Measurements from ENCODE around the gene TRPT1.

The TRPT1 gene

GRCh38 chr11:64178951-64179639 lies 46.9 kb downstream of the TRPT1 start (continued):
- TF ChIP-seq ESRRG (CRISPR knock-in tag; IDR thresholded peaks at IDR 0.05) (no peak), ZFP3 (CRISPR knock-in tag; IDR thresholded peaks at IDR 0.05) (no peak), POU6F1 (CRISPR knock-in tag; IDR thresholded peaks at IDR 0.05; ENCODE audit: borderline replicate concordance, low read depth) (no peak)

GRCh38 chr11:64178203-64178602 lies 47.8 kb downstream of the TRPT1 start:
- no peak for ATAC-seq
- TF ChIP-seq PPARA (CRISPR knock-in tag; IDR thresholded peaks at IDR 0.05; ENCODE audit: borderline replicate concordance) (no peak), ESRRG (CRISPR knock-in tag; IDR thresholded peaks at IDR 0.05) (no peak), SNAI2 (CRISPR knock-in tag; IDR thresholded peaks at IDR 0.05) (no peak), TOX (CRISPR knock-in tag; IDR thresholded peaks at IDR 0.05; ENCODE audit: borderline replicate concordance) (no peak), TCF4 (CRISPR knock-in tag; IDR thresholded peaks at IDR 0.05; ENCODE audit: borderline replicate concordance) (no peak), ISL1 (CRISPR knock-in tag; IDR thresholded peaks at IDR 0.05) (no peak), CSDC2 (CRISPR knock-in tag; IDR thresholded peaks at IDR 0.05) (no peak), ZFP30 (CRISPR knock-in tag; IDR thresholded peaks at IDR 0.05) (no peak), ZNF70 (CRISPR knock-in tag; IDR thresholded peaks at IDR 0.05) (no peak), GLIS3 (CRISPR knock-in tag; IDR thresholded peaks at IDR 0.05) (no peak)

DNA sequence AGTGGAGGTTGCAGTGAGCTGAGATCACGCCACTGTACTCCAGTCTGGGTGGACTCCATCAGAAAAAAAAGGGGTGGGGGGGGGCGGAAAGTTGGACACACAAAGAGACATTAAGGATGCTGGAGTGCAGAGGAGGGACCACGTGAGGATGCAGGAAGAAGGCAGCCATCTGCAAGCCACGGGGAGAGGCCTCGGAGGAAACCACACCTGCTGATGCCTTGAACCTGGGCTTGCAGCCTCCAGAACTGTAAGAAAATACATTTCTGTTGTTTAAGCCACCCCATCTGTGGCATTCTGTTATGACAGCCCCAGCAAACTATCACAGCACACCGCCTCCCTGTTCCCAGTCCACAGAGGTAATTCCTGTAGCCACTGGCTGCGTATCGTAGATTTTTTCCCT lies 49.2 kb downstream of the TRPT1 start:
- ATAC-seq = no peak
- TF ChIP-seq ZNF70 (CRISPR knock-in tag; IDR thresholded peaks at IDR 0.05) = no peak
- no peak for TF ChIP-seq RARB (CRISPR knock-in tag; IDR thresholded peaks at IDR 0.05)
- TF ChIP-seq, protein P1, sequence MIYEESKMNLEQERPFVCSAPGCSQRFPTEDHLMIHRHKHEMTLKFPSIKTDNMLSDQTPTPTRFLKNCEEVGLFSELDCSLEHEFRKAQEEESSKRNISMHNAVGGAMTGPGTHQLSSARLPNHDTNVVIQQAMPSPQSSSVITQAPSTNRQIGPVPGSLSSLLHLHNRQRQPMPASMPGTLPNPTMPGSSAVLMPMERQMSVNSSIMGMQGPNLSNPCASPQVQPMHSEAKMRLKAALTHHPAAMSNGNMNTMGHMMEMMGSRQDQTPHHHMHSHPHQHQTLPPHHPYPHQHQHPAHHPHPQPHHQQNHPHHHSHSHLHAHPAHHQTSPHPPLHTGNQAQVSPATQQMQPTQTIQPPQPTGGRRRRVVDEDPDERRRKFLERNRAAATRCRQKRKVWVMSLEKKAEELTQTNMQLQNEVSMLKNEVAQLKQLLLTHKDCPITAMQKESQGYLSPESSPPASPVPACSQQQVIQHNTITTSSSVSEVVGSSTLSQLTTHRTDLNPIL (CRISPR knock-in tag; IDR thresholded peaks at IDR 0.05; ENCODE audit: low read depth) = no peak
- no peak for TF ChIP-seq ISL1 (CRISPR knock-in tag; IDR thresholded peaks at IDR 0.05)
- TF ChIP-seq TOX (CRISPR knock-in tag; IDR thresholded peaks at IDR 0.05; ENCODE audit: borderline replicate concordance) = no peak
- no peak for TF ChIP-seq ZFP30 (CRISPR knock-in tag; IDR thresholded peaks at IDR 0.05)
- TF ChIP-seq TSHZ2 (CRISPR knock-in tag; IDR thresholded peaks at IDR 0.05) = no peak
- no peak for TF ChIP-seq OSR1 (CRISPR knock-in tag; IDR thresholded peaks at IDR 0.05)
- no peak for TF ChIP-seq CSDC2 (CRISPR knock-in tag; IDR thresholded peaks at IDR 0.05)
- TF ChIP-seq ZFP3 (CRISPR knock-in tag; IDR thresholded peaks at IDR 0.05) = no peak
- TF ChIP-seq ARNTL (CRISPR knock-in tag; IDR thresholded peaks at IDR 0.05; ENCODE audit: borderline replicate concordance, low read depth) = no peak
- TF ChIP-seq, protein P2, sequence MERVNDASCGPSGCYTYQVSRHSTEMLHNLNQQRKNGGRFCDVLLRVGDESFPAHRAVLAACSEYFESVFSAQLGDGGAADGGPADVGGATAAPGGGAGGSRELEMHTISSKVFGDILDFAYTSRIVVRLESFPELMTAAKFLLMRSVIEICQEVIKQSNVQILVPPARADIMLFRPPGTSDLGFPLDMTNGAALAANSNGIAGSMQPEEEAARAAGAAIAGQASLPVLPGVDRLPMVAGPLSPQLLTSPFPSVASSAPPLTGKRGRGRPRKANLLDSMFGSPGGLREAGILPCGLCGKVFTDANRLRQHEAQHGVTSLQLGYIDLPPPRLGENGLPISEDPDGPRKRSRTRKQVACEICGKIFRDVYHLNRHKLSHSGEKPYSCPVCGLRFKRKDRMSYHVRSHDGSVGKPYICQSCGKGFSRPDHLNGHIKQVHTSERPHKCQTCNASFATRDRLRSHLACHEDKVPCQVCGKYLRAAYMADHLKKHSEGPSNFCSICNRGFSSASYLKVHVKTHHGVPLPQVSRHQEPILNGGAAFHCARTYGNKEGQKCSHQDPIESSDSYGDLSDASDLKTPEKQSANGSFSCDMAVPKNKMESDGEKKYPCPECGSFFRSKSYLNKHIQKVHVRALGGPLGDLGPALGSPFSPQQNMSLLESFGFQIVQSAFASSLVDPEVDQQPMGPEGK (CRISPR knock-in tag; IDR thresholded peaks at IDR 0.05; ENCODE audit: borderline replicate concordance) = no peak
